ENCODE measurements around the gene HMGA1. TPM values are rescaled to one million over a fixed set of nuclear protein-coding genes. Genes with fewer than 3 reads are reported as not detected.

Gene HMGA1
- total RNA-seq, 2 donors from 2014 or later: 29.6 to 37.8 TPM

DNA sequence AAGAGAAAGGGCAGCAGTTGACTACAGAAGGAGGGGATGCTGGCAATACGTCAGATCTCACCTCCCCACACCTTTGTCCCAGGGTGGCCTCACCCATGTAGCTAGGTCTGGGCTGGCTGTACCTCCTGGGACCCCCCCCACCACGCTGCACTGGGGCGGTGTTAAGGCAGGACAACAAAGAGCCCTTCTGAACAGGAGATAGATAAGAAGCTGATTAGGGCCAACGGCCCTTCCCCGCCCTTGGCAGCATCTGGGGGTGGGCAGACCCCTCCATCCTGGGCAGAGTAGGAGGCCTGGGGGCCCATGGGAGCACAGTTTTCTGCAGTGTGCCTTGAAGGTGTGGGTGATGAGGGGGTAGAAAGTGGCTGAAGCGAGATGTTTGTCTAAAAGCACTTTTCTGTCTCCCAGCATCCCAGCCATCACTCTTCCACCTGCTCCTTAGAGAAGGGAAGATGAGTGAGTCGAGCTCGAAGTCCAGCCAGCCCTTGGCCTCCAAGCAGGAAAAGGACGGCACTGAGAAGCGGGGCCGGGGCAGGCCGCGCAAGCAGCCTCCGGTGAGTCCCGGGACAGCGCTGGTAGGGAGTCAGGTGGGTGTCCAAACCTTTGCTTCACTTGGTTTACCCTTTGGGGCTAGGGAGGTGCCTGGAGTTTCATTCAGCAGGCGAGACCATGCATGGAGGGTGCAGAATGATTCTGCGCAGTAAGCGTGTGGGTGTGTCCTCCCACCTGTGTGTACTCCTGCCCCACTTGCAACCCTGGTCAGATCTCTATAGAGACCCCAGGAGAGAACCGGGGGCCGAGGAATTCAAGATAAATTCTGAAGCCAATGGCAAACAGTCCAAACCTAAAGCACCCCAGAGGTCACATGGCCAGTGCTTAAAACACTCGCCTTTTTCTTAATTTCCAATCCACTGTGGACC is 3.9 kb downstream of the HMGA1 start:
- peaks cover 0 to 43% of the 10 kb centered on the region in 2 donors for H3K4me1 ChIP-seq
- TF ChIP-seq, protein P1, sequence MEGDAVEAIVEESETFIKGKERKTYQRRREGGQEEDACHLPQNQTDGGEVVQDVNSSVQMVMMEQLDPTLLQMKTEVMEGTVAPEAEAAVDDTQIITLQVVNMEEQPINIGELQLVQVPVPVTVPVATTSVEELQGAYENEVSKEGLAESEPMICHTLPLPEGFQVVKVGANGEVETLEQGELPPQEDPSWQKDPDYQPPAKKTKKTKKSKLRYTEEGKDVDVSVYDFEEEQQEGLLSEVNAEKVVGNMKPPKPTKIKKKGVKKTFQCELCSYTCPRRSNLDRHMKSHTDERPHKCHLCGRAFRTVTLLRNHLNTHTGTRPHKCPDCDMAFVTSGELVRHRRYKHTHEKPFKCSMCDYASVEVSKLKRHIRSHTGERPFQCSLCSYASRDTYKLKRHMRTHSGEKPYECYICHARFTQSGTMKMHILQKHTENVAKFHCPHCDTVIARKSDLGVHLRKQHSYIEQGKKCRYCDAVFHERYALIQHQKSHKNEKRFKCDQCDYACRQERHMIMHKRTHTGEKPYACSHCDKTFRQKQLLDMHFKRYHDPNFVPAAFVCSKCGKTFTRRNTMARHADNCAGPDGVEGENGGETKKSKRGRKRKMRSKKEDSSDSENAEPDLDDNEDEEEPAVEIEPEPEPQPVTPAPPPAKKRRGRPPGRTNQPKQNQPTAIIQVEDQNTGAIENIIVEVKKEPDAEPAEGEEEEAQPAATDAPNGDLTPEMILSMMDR (IDR thresholded peaks at IDR 0.05): no peak
- H3K27me3 ChIP-seq: no peaks in the 10 kb centered on the region
- DNase-seq (ENCODE audit: low spot score): no peak
- H3K36me3 ChIP-seq: no peaks in the 10 kb centered on the region
- no peaks in the 10 kb centered on the region for H3K9me3 ChIP-seq
- no peak overlapping the region for H3K27ac ChIP-seq
- H3K4me3 ChIP-seq: no peak overlapping the region

DNA sequence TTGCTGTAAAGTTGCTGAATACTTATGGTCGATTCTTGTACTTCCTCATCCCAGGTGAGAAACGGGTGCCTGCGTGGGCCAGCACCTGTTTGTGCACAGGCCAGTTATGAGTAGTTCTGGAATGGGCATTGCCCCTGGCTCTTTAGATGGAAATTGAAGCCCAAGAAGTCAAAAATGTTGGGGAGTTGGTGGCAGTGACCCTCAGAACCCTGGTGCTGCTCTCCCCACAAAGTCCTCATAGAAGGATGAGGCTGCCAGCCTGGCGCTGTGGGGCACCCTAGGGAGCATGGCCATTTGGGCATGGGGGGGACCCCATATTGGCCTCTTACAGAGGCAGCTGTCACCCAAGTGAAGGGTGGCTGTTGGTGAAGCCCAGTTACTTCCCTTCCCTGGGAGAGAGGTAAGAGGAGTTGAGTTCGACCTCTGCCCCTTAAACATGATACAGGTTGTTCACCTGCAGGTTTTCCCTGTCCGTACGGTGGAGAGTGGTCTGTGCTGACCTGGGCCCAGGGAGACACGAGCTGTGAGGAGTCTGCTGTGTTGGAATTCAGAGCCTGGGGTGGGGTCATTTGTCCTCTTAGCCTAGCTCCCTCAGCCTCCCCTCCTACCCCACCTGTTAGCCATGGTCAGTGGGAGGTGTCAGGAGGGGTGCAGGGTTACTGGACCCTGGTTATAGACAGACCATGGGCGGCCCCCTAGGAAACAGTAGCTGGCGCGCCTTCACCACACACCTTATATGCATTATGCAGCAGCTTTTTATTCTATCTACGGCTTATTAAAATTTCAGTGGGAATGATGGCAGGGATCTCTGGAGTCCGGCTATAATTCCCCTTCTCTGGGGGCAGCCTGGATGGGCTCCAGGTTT is 4.9 kb downstream of the HMGA1 start:
- H3K36me3 ChIP-seq: no peaks in the 10 kb centered on the region
- no peak for DNase-seq (ENCODE audit: low spot score)
- no peaks in the 10 kb centered on the region for H3K9me3 ChIP-seq
- no peak overlapping the region for H3K27ac ChIP-seq
- TF ChIP-seq, protein P1 (IDR thresholded peaks at IDR 0.05): no peak
- H3K4me3 ChIP-seq: no peak overlapping the region
- H3K27me3 ChIP-seq: no peaks in the 10 kb centered on the region
- peaks cover 0 to 33% of the 10 kb centered on the region in 2 donors for H3K4me1 ChIP-seq

DNA sequence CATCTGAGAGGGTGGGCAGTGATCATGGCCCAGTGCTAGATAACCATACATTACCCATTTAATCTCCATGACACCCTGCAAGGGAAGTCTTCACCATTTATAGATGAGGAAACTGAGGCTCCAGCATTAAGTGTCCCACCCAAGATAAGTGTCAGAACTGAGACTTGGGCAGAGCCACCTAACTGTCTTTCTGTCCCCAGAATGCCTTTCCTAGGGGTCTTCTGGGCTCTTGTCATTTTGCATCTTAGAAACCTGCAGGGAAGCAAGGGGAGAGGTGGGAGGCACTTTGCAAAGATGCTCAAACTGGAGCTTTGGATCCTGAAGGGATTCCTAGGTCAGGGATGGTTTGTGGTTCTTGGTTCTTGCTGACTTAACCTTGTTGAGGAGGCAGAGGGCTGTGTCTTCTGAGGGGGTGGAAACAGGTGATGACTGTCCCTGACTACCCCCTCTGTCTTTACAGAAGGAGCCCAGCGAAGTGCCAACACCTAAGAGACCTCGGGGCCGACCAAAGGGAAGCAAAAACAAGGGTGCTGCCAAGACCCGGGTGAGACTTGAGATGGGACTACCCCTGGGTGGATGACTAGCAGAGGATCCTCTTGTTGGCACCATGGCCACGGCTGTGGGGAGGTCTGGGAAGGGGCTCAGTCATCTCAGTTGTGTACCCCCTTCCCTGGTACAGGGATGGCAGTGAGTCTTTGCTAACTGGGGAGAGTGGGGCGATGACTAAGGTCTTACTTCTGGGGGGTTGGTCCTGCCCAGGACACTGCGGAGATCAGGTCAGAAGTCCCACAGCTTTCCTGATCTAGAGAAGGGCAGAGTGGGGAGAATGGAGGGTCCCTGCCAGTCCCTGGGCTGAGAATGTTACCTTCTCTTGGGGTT is 5.8 kb downstream of the HMGA1 start:
- peaks cover 0 to 34% of the 10 kb centered on the region in 2 donors for H3K4me1 ChIP-seq
- no peak for DNase-seq (ENCODE audit: low spot score)
- TF ChIP-seq, protein P1 (IDR thresholded peaks at IDR 0.05): no peak
- H3K9me3 ChIP-seq: no peaks in the 10 kb centered on the region
- no peaks in the 10 kb centered on the region for H3K36me3 ChIP-seq
- H3K4me3 ChIP-seq: no peak overlapping the region
- no peak overlapping the region for H3K27ac ChIP-seq
- no peaks in the 10 kb centered on the region for H3K27me3 ChIP-seq

DNA sequence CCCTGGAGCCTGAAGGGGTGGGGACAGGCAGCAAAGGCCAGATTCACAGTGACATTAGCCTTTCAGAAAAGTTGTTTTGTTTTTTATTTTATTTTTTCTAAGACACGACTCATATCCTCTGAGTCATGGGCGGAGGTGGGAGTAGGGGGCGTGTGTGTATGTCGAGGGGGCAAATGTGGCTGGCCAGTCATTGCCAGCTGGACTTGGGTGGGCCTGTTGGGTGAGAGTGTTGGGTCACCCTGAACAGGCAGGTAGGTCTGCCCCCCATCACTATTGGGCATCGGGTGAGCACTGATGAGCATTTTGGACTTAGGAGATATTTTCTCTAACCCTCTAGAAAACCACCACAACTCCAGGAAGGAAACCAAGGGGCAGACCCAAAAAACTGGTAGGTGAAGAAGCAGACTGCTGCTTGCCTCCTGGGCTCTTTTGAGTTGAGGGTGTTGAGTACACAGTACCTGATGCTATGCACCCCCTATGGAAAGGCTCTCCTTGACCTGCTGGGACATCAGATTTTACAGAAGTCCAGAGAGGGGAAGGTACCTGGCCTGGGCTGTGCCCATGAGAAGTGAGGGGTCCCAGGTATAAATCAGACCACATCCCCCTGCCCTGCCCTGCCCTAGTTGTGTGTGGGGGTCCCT is 6.6 kb downstream of the HMGA1 start:
- Histone ChIP-seq H3K9me3 (no peaks in the 10 kb centered on the region), H3K27ac (peak overlapping the region; percentile 52 to 77), H3K27me3 (no peaks in the 10 kb centered on the region), H3K4me3 (no peak overlapping the region), H3K4me1 (peaks cover 0 to 35% of the 10 kb centered on the region in 2 donors), H3K36me3 (no peaks in the 10 kb centered on the region)
- TF ChIP-seq, protein P1 (IDR thresholded peaks at IDR 0.05): no peak
- DNase-seq (ENCODE audit: low spot score): no peak

Measured in right atrium auricular region (tissue), 2 donors.